GM12865 (cell line): Measurements from ENCODE around the gene WNT9B.

ENCODE experiments used
- DNase-seq: peaks from one replicate; pipeline ENCODE4 v3.0.0; 2010; ENCODE audit warnings: low read depth
- H3K4me3 ChIP-seq: 2 replicates; pipeline ENCODE4 v1.5.1; 2011; ENCODE audit warnings: mild to moderate bottlenecking, low read depth, low read length, control low read depth
- CTCF ChIP-seq: IDR thresholded peaks from 2 replicates; pipeline ENCODE4 v1.5.1; 2011; ENCODE audit warnings: low read length, control low read depth, low read depth, inconsistent platforms; ENCODE audit not compliant: insufficient read depth; ENCODE audit errors: missing control alignments

WNT9B gene

GRCh38 chr17:46841561-46842379, 9.6 kb upstream of the WNT9B start:
- no peak for DNase-seq
- no peak overlapping the region for H3K4me3 ChIP-seq
- TF ChIP-seq CTCF = peak; percentile 59

- DNase-seq = peak; percentile 19
- peak; percentile 51 for TF ChIP-seq CTCF
- no peak overlapping the region for H3K4me3 ChIP-seq
Measured at GRCh38 chr17:46842835-46843234, 8.5 kb upstream of the WNT9B start.

- TF ChIP-seq CTCF = no peak
- DNase-seq = no peak
- no peak overlapping the region for H3K4me3 ChIP-seq
Measured at GRCh38 chr17:46847204-46848191, 3.9 kb upstream of the WNT9B start.

- H3K4me3 ChIP-seq = no peak overlapping the region
- DNase-seq = no peak
- TF ChIP-seq CTCF = no peak
Measured at GRCh38 chr17:46848534-46848933, 2.8 kb upstream of the WNT9B start.

- no peak overlapping the region for H3K4me3 ChIP-seq
- no peak for DNase-seq
- no peak for TF ChIP-seq CTCF
Measured at GRCh38 chr17:46850688-46851028, 725 bp upstream of the WNT9B start.

- no peak for TF ChIP-seq CTCF
- no peak overlapping the region for H3K4me3 ChIP-seq
- DNase-seq = no peak
Measured at GRCh38 chr17:46853896-46854444, 2.6 kb downstream of the WNT9B start.
